MM.1S (cell line): ENCODE results near the gene LRRC56.

Experiments used
- CTCF ChIP-seq: fragments of 300-600 bp; sonication (generic); IDR thresholded peaks from 2 replicates; pipeline ENCODE4 v1.5.1; 2016; ENCODE audit warnings: antibody characterized with exemption, low read length, mixed read lengths
- EZH2 ChIP-seq: fragments of 300-600 bp; sonication (generic); optimal IDR thresholded peaks from 2 replicates; pipeline ENCODE3; 2017; ENCODE audit warnings: low read depth, mild to moderate bottlenecking, antibody characterized with exemption, low read length, mixed read lengths
- EZH2phosphoT487 ChIP-seq: fragments of 300-600 bp; sonication (generic); IDR thresholded peaks from 2 replicates; pipeline ENCODE4 v1.6.1; 2018; ENCODE audit warnings: antibody characterized with exemption, low read length

- TF ChIP-seq CTCF (no peak), EZH2 (no peak), EZH2phosphoT487 (no peak)
Observed at GRCh38 chr11:532527-532985, 4.8 kb upstream of the LRRC56 start.
